22Rv1 (cell line): ENCODE measurements around the gene UQCRC1.

ENCODE experiments used
- CTCF ChIP-seq: fragments of 450-650 bp; IDR thresholded peaks from 2 replicates; pipeline ENCODE4 v1.5.1; 2017; ENCODE audit warnings: mild to moderate bottlenecking
- ZFX ChIP-seq: fragments of 450-650 bp; IDR thresholded peaks from 2 replicates; pipeline ENCODE4 v1.6.1; 2017; ENCODE audit warnings: antibody characterized with exemption, borderline replicate concordance

DNA sequence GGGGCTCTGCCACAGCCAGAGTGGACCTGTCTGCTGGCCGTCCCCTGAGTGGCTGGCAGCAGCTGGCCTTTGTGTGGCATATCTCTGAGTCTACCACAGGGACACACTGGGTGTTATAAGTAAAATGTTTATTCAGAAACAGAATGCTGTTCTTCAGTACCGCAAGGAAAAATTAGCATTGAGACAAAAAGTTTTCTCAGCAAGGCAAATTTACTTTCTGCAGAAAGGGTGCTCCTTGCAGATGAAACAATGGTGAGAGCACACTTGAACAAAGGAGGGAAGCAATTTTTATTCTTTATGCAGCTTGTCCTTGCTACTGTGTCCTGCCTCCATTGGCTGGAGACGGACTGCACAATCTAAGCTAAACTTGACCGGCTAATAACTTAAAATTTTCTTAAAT, 8.1 kb upstream of the UQCRC1 start:
- TF ChIP-seq CTCF (no peak), ZFX (no peak)
